ENCODE measurements around the gene NTPCR. TPM values are rescaled to one million over a fixed set of nuclear protein-coding genes. Genes with fewer than 3 reads are reported as not detected.
"Not testable (repeated sequence)": the region's sequence is repeated elsewhere in the genome, so short reads cannot be mapped to it uniquely, and the experiment has no call there.

The NTPCR gene
- total RNA-seq, 1 donor = 15.6 TPM

DNA sequence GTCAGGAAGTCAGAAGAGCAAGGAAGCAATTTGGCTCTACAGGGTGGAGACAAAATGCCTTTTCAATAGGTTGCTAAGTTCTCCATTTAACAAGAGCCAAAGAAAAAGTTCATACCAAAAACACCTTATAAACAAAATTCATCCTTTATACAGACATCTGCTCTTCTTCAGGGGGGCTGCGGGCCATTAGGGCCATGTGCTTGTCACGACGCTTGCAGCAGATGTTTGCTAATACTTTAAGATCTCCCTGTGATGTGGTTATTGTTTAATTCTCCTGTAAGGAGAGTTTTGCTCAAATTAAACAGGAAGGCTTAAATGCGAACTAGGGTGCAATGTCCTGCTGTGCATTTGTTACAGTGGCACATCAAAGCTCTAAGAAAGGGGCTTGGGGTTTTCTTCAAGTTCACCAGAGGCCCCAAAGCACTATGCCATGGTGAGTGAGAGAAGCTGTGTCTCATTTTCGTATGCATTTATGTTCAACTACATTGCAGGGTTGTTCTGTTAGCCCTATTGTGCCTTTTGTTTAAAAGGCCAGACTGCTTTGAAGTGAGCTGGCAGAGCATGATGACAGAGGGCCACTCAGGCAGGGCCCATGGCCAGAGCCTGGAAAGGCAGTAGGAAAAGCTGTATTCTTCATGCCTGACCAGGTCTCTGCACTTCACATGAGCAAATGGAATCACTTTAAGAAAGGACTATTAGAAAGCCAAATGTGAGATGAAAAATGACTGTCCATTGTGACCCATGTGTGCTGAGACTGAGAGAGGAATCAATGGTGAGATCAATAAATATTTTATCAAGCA is 24.8 kb upstream of the NTPCR start:
- H3K4me2 ChIP-seq (ENCODE audit: insufficient read depth, low read length) = no peak overlapping the region

DNA sequence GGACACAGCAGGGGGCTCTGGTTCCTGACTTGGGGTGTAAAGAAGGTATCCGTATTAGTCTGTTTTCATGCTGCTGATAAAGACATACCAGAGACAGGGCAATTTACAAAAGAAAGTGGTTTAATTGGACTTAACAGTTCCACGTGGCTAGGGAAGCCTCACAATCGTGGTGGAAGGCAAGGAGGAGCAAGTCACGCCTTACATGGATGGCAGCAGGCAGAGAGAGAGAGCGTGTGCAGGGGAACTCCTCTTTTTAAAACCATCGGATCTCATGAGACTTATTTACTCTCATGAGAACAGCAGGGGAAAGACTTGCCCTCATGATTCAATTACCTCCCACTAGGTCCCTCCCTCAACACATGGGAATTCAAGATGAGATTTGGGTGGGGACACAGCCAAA is 23.2 kb upstream of the NTPCR start:
- not testable (repeated sequence) for H3K4me1 ChIP-seq (ENCODE audit: insufficient read depth, low read length); H2AFZ ChIP-seq (ENCODE audit: low read length); H3K9me3 ChIP-seq (ENCODE audit: low read depth, low read length); H3K27me3 ChIP-seq (ENCODE audit: insufficient read depth, low read length); H3K36me3 ChIP-seq (ENCODE audit: insufficient read depth, low read length); H4K20me1 ChIP-seq (ENCODE audit: insufficient read depth, low read length); DNase-seq (ENCODE audit: insufficient read length, low spot score, missing footprints); H3K4me2 ChIP-seq (ENCODE audit: insufficient read depth, low read length); H3K79me2 ChIP-seq (ENCODE audit: insufficient read depth, low read length); H3K4me3 ChIP-seq (ENCODE audit: insufficient read depth, low read length); H3K27ac ChIP-seq (ENCODE audit: low read depth, low read length)

More for the DNA sequence above, 24.8 kb upstream of the NTPCR start:
- no peak for DNase-seq (ENCODE audit: insufficient read length, low spot score, missing footprints)
- H3K4me3 ChIP-seq (ENCODE audit: insufficient read depth, low read length) = no peak overlapping the region
- no peaks in the 10 kb centered on the region for H3K9me3 ChIP-seq (ENCODE audit: low read depth, low read length)
- H3K27ac ChIP-seq (ENCODE audit: low read depth, low read length) = no peak overlapping the region
- no peaks in the 10 kb centered on the region for H3K36me3 ChIP-seq (ENCODE audit: insufficient read depth, low read length)
- H3K79me2 ChIP-seq (ENCODE audit: insufficient read depth, low read length) = no peaks in the 10 kb centered on the region
- no peaks in the 10 kb centered on the region for H3K27me3 ChIP-seq (ENCODE audit: insufficient read depth, low read length)
- H2AFZ ChIP-seq (ENCODE audit: low read length) = no peak overlapping the region
- H4K20me1 ChIP-seq (ENCODE audit: insufficient read depth, low read length) = no peaks in the 10 kb centered on the region
- TF ChIP-seq CTCF (IDR thresholded peaks at IDR 0.05; ENCODE audit: extremely low read depth, low read depth, low read length) = no peak
- no peaks in the 10 kb centered on the region for H3K4me1 ChIP-seq (ENCODE audit: insufficient read depth, low read length)

- no peak for TF ChIP-seq CTCF (IDR thresholded peaks at IDR 0.05; ENCODE audit: extremely low read depth, low read depth, low read length)
- no peaks in the 10 kb centered on the region for H3K27me3 ChIP-seq (ENCODE audit: insufficient read depth, low read length)
- no peak overlapping the region for H3K27ac ChIP-seq (ENCODE audit: low read depth, low read length)
- no peak for DNase-seq (ENCODE audit: insufficient read length, low spot score, missing footprints)
- no peak overlapping the region for H3K4me2 ChIP-seq (ENCODE audit: insufficient read depth, low read length)
- no peak overlapping the region for H2AFZ ChIP-seq (ENCODE audit: low read length)
- no peaks in the 10 kb centered on the region for H4K20me1 ChIP-seq (ENCODE audit: insufficient read depth, low read length)
- no peaks in the 10 kb centered on the region for H3K36me3 ChIP-seq (ENCODE audit: insufficient read depth, low read length)
- no peaks in the 10 kb centered on the region for H3K9me3 ChIP-seq (ENCODE audit: low read depth, low read length)
- H3K79me2 ChIP-seq (ENCODE audit: insufficient read depth, low read length) = no peaks in the 10 kb centered on the region
- no peaks in the 10 kb centered on the region for H3K4me1 ChIP-seq (ENCODE audit: insufficient read depth, low read length)
- H3K4me3 ChIP-seq (ENCODE audit: insufficient read depth, low read length) = no peak overlapping the region
Measured at GRCh38 chr1:232927830-232928505, 22.4 kb upstream of the NTPCR start.

DNA sequence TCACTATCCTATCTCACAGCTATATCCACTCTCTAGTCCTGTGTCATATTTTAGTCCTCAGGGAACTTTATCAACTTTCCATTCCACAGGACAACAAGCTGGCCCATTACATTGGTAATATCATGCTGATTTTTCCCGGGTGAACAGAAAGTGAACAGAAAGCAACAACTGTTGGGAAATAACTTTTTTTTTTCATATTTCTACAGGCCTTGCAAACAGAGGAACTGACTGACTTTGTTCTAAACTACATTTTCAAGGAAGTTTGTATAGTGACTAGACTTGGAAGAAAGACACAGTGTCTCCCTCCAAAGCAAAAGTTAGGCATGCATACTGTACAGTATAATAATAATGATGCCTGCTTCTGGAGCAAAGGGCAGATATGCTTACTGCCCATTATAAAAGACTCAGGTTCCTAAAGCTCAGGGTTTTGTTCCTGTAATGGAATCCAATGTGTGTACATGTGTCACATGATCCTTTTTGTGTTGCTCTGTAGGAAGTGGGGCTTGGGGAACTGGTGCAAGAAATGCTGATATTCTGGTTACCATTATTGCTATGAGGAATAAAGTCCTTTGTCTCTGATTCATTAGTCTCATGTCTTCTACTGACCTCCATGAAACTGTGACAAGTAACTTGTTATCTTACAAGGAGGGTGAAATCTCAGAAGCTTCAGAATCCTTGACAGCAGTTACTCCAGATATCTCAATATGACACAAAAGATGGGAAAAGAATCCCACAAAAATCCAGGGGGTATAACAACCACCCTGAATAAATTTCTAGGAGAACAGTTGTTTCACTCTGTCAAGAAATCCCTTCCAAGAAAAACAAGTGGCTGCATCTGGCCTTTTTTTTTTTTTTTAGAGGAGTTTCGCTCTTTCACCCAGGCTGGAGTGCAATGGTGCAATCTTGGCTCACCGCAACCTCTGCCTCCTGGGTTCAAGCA is 17.7 kb upstream of the NTPCR start:
- Histone ChIP-seq H2AFZ (ENCODE audit: low read length) (no peak overlapping the region), H3K27me3 (ENCODE audit: insufficient read depth, low read length) (no peaks in the 10 kb centered on the region), H4K20me1 (ENCODE audit: insufficient read depth, low read length) (no peaks in the 10 kb centered on the region), H3K4me3 (ENCODE audit: insufficient read depth, low read length) (no peak overlapping the region), H3K4me1 (ENCODE audit: insufficient read depth, low read length) (no peaks in the 10 kb centered on the region), H3K27ac (ENCODE audit: low read depth, low read length) (no peak overlapping the region), H3K9me3 (ENCODE audit: low read depth, low read length) (no peaks in the 10 kb centered on the region), H3K79me2 (ENCODE audit: insufficient read depth, low read length) (no peaks in the 10 kb centered on the region), H3K36me3 (ENCODE audit: insufficient read depth, low read length) (no peaks in the 10 kb centered on the region), H3K4me2 (ENCODE audit: insufficient read depth, low read length) (no peak overlapping the region)
- no peak for DNase-seq (ENCODE audit: insufficient read length, low spot score, missing footprints)
- no peak for TF ChIP-seq CTCF (IDR thresholded peaks at IDR 0.05; ENCODE audit: extremely low read depth, low read depth, low read length)

Measured in osteoblast (primary cell).